GM18517 (cell line): Measurements from ENCODE around the gene OPN5.

ENCODE experiments used
- ATAC-seq: cut with Tn5 transposase; IDR thresholded peaks from one replicate; pipeline ENCODE4 v1.9.1; 2021; ENCODE audit warnings: mild to moderate bottlenecking, moderate library complexity; ENCODE audit not compliant: unreplicated experiment

Gene OPN5

GRCh38 chr6:47852727-47853126, 70.9 kb downstream of the OPN5 start:
- no peak for ATAC-seq

- no peak for ATAC-seq
These were observed 71.9 kb downstream of the OPN5 start for GRCh38 chr6:47853766-47854165.

- ATAC-seq = no peak
These were observed 73.1 kb downstream of the OPN5 start for GRCh38 chr6:47854971-47855370.

GRCh38 chr6:47859175-47859574, 77.3 kb downstream of the OPN5 start:
- no peak for ATAC-seq

GRCh38 chr6:47862731-47863130, 80.9 kb downstream of the OPN5 start:
- ATAC-seq = no peak

GRCh38 chr6:47865206-47865605, 83.4 kb downstream of the OPN5 start:
- ATAC-seq = no peak

GRCh38 chr6:47875593-47875992, 93.8 kb downstream of the OPN5 start:
- no peak for ATAC-seq
